Measurements from ENCODE around the gene DPP6. TPM values are rescaled to one million over a fixed set of nuclear protein-coding genes. Genes with fewer than 3 reads are reported as not detected.
A peak's percentile ranks its signal among the peaks of the same experiment; 100 is the strongest.

DPP6 gene
- total and polyA plus RNA-seq, 9 of the 15 experiments (the other 6 are each of a cell fraction or from before 2014, with no cell fraction given) = not detected

- DNase-seq (ENCODE audit: extremely low read depth in 1 of 4, low spot score in 3 of 4) (peak in 2 of 4 experiments; percentile 57), ATAC-seq (peak; percentile 81), FAIRE-seq (peak; percentile 69)
- H3K4me2 ChIP-seq (ENCODE audit: insufficient read depth, low read length) = 0 out of 2 replicates have a peak overlapping the region, but pooled peaks have one; percentile 1
- peak; percentile 28 to 43 (median 35); a peak in 4 of 6 replicates for TF ChIP-seq CTCF (IDR thresholded peaks at IDR 0.05 in 2 of 3, conservative IDR thresholded peaks at IDR 0.05 in 1 of 3; ENCODE audit: insufficient read depth in 2 of 3, low read depth in 1 of 3, low read length in 3 of 3)
- no peak for TF ChIP-seq RFX1 (IDR thresholded peaks at IDR 0.05)
- TF ChIP-seq TEAD1 (CRISPR knock-in tag; IDR thresholded peaks at IDR 0.05) = no peak
- 0 out of 2 replicates have a peak, but pooled peaks have one; percentile 5 for TF ChIP-seq DEAF1 (CRISPR knock-in tag; IDR thresholded peaks at IDR 0.05)
- no peak; a peak in 1 of 4 replicates for TF ChIP-seq SRF (CRISPR knock-in tag; IDR thresholded peaks at IDR 0.05)
- TF ChIP-seq CTBP1 (IDR thresholded peaks at IDR 0.05; ENCODE audit: borderline replicate concordance) = 0 out of 2 replicates have a peak, but pooled peaks have one; percentile 14
- TF ChIP-seq VEZF1 (CRISPR knock-in tag; IDR thresholded peaks at IDR 0.05) = peak; percentile 37; the same call in 1 of the 2 replicates
- 0 out of 4 replicates have a peak, but pooled peaks of 1 of the 2 experiments have one; percentile 17 for TF ChIP-seq RAD21 (CRISPR knock-in tag; conservative IDR thresholded peaks at IDR 0.05 in 1 of 2, IDR thresholded peaks at IDR 0.05 in 1 of 2)
- TF ChIP-seq LCOR (CRISPR knock-in tag; IDR thresholded peaks at IDR 0.05) = no peak
- TF ChIP-seq FOXJ2 (tag; IDR thresholded peaks at IDR 0.05) = no peak
- TF ChIP-seq KDM1A (IDR thresholded peaks at IDR 0.05) = 0 out of 4 replicates have a peak, but pooled peaks of 1 of the 2 experiments have one; percentile 28
- H3K9ac ChIP-seq (ENCODE audit: insufficient read depth in 1 of 2, low read depth in 2 of 2, low read length in 2 of 2) = no peak overlapping the region
- CTCF ChIA-PET (ENCODE audit: low intra/inter-chr PET ratio) = no interaction called here
- H3K9me3 ChIP-seq (replicated peaks; ENCODE audit: control insufficient read depth, insufficient read depth, low read depth, low read length) = no peaks in the 10 kb centered on the region
- WGBS (ENCODE audit: insufficient coverage, low coverage, missing lambda C conversion rate) = 8% methylated on average over 3 of the region's 3 CpGs
- in situ Hi-C loops (cut with MboI) (no loop called here), intact Hi-C loops (cut with micrococcal nuclease) (no loop called here)
- peak overlapping the region; percentile 60 for H2AFZ ChIP-seq (ENCODE audit: low read depth, low read length)
- H3K27me3 ChIP-seq (ENCODE audit: control insufficient read depth in 2 of 2, insufficient read depth in 2 of 2, low read length in 2 of 2) = no peaks in the 10 kb centered on the region; a peak in 1 of 5 replicates
- H3K27ac ChIP-seq (ENCODE audit: extremely low read depth, low read depth, low read length) = no peak overlapping the region
- no TSS peak for BruUV-seq (replicated peaks)
- H3K36me3 ChIP-seq (ENCODE audit: control insufficient read depth, insufficient read depth, low read length) = no peaks in the 10 kb centered on the region
- no peak overlapping the region for H3K4me3 ChIP-seq
- POLR2A ChIA-PET = no interaction called here
- H3K9me1 ChIP-seq (ENCODE audit: control insufficient read depth, insufficient read depth, low read length) = no peaks in the 10 kb centered on the region
- no peaks in the 10 kb centered on the region for H3K79me2 ChIP-seq (ENCODE audit: control insufficient read depth, insufficient read depth, low read length)
- H3K4me1 ChIP-seq (replicated peaks in 1 of 2; ENCODE audit: control insufficient read depth in 2 of 2, insufficient read depth in 2 of 2, low read length in 2 of 2) = peaks cover 0 to 12% of the 10 kb centered on the region in 2 experiments; a peak in 3 of 5 replicates
- H4K20me1 ChIP-seq (replicated peaks; ENCODE audit: control insufficient read depth, insufficient read depth, low read length) = no peaks in the 10 kb centered on the region
These were observed 638.2 kb downstream of the DPP6 start for GRCh38 chr7:154690411-154690810.
